ENCODE measurements around the gene MICA. TPM values are rescaled to one million over a fixed set of nuclear protein-coding genes. Genes with fewer than 3 reads are reported as not detected.
"Not testable (repeated sequence)": the region's sequence is repeated elsewhere in the genome, so short reads cannot be mapped to it uniquely, and the experiment has no call there.

Gene MICA
- total RNA-seq, 4 donors from 2014 or later, result 7.7 to 21.7 (median 13.9) TPM

DNA sequence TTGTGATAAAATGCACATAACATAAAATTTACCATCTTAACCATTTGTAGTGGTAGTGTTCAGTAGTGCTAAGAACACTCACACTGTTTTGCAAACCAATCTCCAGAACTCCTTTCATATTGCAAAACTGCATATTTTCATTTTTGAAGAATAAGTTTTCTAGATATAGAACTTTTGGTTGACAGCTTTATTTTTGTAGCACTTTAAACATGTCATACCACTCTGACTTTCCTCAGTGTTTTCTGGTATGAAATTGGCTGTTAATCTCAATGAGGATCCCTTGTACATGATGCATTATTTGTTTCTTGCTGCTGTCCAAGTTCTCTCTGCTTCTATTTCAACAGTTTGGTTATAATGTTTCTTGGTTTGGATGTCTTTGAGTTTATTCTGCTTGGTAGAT lies 49.5 kb downstream of the MICA start:
- no peak for DNase-seq (ENCODE audit: low spot score in 2 of 2)
- H3K4me3 ChIP-seq (ENCODE audit: low read depth, poor library complexity, severe bottlenecking), result no peak overlapping the region
- intact Hi-C loops (cut with DNase I; ENCODE audit: low total_unique reads), result no loop called here
- TF ChIP-seq POLR2A (IDR thresholded peaks at IDR 0.05), result no peak
- TF ChIP-seq, protein P1, sequence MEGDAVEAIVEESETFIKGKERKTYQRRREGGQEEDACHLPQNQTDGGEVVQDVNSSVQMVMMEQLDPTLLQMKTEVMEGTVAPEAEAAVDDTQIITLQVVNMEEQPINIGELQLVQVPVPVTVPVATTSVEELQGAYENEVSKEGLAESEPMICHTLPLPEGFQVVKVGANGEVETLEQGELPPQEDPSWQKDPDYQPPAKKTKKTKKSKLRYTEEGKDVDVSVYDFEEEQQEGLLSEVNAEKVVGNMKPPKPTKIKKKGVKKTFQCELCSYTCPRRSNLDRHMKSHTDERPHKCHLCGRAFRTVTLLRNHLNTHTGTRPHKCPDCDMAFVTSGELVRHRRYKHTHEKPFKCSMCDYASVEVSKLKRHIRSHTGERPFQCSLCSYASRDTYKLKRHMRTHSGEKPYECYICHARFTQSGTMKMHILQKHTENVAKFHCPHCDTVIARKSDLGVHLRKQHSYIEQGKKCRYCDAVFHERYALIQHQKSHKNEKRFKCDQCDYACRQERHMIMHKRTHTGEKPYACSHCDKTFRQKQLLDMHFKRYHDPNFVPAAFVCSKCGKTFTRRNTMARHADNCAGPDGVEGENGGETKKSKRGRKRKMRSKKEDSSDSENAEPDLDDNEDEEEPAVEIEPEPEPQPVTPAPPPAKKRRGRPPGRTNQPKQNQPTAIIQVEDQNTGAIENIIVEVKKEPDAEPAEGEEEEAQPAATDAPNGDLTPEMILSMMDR (IDR thresholded peaks at IDR 0.05), result no peak

DNA sequence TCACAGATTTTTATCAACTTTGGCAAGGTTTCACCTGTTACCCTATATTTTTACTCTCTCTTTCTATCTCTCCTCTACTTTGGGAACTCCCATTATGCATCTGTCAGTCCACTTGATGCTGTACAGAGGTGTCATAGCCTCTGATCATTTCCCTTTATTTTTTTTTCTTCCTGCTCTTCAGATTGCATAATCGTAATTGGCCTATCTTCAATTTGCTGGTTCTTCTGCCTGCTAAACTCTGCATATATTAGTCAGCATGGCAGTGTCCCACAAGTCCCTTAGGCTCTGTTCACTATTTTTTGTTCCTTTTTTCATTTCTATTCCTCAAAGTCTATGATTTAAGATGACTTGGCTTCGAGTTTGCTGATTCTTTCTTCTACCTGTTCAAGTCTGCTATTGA lies 49.9 kb downstream of the MICA start:
- DNase-seq (ENCODE audit: low spot score in 2 of 2), result no peak
- 68 to 70% methylated on average over 2 of the region's 2 CpGs for WGBS, 2 donors
- H3K4me3 ChIP-seq (ENCODE audit: low read depth, poor library complexity, severe bottlenecking), result no peak overlapping the region
- intact Hi-C loops (cut with DNase I; ENCODE audit: low total_unique reads), result no loop called here
- no peak for TF ChIP-seq POLR2A (IDR thresholded peaks at IDR 0.05)
- TF ChIP-seq, protein P1 (IDR thresholded peaks at IDR 0.05), result no peak

DNA sequence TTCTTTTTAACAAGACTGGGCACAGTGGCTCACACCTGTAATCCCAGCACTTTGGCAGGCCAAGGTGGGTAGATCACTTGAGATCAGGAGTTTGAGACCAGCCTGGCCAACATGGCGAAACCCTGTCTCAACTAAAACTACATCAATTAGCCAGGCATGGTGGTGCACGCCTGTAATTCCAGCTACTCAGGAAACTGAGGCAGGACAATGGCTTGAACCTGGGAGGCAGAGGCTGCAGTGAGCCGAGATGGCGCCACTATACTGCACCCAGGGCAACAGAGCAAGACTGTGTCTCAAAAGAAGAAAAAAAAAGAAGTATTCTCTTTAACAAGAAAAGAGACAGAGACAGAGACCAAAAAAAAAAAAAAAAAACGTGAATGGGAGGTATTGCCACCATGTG lies 56.5 kb downstream of the MICA start:
- WGBS, 2 donors, result 79 to 81% methylated on average over 5 of the region's 5 CpGs
- H3K4me3 ChIP-seq (ENCODE audit: low read depth, poor library complexity, severe bottlenecking); DNase-seq (ENCODE audit: low spot score in 2 of 2); intact Hi-C loops (cut with DNase I; ENCODE audit: low total_unique reads): not testable (repeated sequence)

DNA sequence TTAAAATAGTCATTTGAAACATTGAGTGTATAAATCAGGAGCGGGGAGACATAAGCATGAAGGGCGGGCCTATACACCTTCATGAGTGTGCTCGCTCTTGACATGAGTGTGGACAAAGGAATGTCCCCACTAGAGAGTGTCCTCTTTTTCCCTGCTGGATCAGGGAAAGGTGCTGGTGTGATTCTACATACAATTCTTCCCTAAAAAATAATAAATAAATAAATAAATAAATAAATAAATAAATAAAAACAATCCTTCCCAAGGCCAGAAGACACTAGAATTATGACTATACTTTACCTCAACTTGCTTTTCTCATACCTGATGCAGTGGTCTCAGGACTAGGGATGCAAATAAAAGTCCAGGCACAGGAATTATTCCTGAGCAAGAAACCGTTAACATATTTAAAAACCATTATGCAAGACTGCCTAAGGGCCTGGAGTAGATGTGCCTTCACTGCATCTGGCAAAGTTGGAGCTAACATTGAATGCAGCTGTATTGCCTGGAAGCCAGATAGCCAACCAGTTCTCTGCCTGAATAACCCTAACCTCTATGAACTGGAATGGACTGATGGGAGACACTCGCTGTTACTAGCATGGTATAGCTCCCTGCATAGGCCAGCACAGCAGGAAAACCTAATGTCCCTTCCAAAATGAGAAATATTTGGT lies 57.1 kb downstream of the MICA start:
- DNase-seq (ENCODE audit: low spot score in 2 of 2), result no peak
- H3K4me3 ChIP-seq (ENCODE audit: low read depth, poor library complexity, severe bottlenecking), result no peak overlapping the region
- TF ChIP-seq POLR2A (IDR thresholded peaks at IDR 0.05), result no peak
- TF ChIP-seq, protein P1 (IDR thresholded peaks at IDR 0.05), result no peak
- intact Hi-C loops (cut with DNase I; ENCODE audit: low total_unique reads), result no loop called here
- WGBS, 2 donors, result 84 to 88% methylated on average over 5 of the region's 5 CpGs

DNA sequence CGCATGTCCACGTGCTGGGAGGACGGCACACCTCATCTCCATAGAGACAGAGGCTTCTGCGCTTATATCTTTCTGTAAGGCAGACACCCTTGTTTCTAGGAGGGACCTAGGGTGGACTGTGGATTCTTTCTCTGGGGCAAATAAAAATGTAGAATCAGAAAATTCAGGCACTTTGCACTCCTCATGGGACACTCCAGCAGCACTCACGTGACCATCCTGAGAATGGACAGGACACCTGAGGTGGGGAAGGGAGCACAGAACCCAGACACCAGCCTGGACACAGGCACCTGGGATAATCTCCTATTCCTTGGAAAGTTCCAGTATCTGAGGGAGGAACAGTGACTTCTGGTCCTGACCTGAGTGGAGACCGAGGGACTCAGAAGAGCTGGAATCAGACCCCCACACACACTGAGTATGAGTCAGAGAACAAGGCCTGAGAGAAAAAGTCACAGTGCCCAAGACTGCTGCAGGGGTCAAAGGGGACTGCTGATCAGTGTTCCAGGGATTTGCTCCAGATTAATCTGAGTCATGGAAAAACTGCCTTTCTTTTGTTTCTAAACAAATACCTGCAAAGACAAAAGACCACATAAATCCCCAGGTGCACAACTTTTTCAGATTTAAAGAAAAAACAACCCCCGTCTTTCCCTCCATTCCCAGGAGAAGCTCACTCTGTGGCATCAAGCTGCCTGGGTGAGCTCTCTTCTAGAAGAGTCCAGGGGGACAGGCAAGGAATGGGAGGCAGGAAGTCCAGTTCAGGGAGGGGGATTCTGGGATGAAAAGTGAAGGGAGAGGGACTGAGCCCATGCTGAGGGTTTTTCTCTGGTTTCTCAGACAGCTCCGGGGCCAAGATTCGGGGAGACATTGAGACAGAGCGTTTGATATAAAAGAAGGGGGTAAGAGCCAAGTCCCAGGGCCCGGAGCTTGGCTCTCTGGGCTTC lies 58.9 kb downstream of the MICA start:
- intact Hi-C loops (cut with DNase I; ENCODE audit: low total_unique reads), result no loop called here
- DNase-seq (ENCODE audit: low spot score in 2 of 2), result no peak
- TF ChIP-seq, protein P1 (IDR thresholded peaks at IDR 0.05), result no peak
- no peak for TF ChIP-seq POLR2A (IDR thresholded peaks at IDR 0.05)
- 50 to 51% methylated on average over 11 of the region's 11 CpGs for WGBS, 2 donors
- no peak overlapping the region for H3K4me3 ChIP-seq (ENCODE audit: low read depth, poor library complexity, severe bottlenecking)
